Epithelial cell of proximal tubule (primary cell): Measurements from ENCODE around the gene LRRC55. TPM values are rescaled to one million over a fixed set of nuclear protein-coding genes. Genes with fewer than 3 reads are reported as not detected.

Experiments used
- DNase-seq: peaks from one replicate; pipeline ENCODE4 v3.0.0-alpha.2; 2011; ENCODE audit warnings: low read depth
- H3K4me3 ChIP-seq: 2 replicates; pipeline ENCODE4 v1.5.1; 2011; ENCODE audit warnings: low read depth, mild to moderate bottlenecking, low read length
- CTCF ChIP-seq: conservative IDR thresholded peaks from 2 replicates; pipeline ENCODE4 v1.5.1; 2012; ENCODE audit warnings: low read depth, mild to moderate bottlenecking, low read length
- total RNA-seq: library from RNA; depleted of rRNA; stranded (reverse); fragments of >200 nt; gene quantifications from 2 replicates; pipeline ENCODE4 v1.2.3, GENCODE V29; 2015

Gene LRRC55
- total RNA-seq, 1 donor from 2014 or later, result not detected

GRCh38 chr11:57182896-57183295, 1.1 kb downstream of the LRRC55 start:
- DNase-seq, result no peak
- TF ChIP-seq CTCF, result no peak
- H3K4me3 ChIP-seq, result no peak overlapping the region

- H3K4me3 ChIP-seq, result no peak overlapping the region
- TF ChIP-seq CTCF, result no peak
- DNase-seq, result no peak
These were observed 8.8 kb downstream of the LRRC55 start for GRCh38 chr11:57190548-57190947.

- no peak for DNase-seq
- no peak for TF ChIP-seq CTCF
These were observed 9.8 kb downstream of the LRRC55 start for GRCh38 chr11:57191311-57192219.

GRCh38 chr11:57192316-57192715, 10.6 kb downstream of the LRRC55 start:
- no peak overlapping the region for H3K4me3 ChIP-seq
- no peak for DNase-seq
- no peak for TF ChIP-seq CTCF

More at GRCh38 chr11:57191311-57192219, 9.8 kb downstream of the LRRC55 start:
- H3K4me3 ChIP-seq, result no peak overlapping the region

- no peak overlapping the region for H3K4me3 ChIP-seq
- no peak for TF ChIP-seq CTCF
- no peak for DNase-seq
These were observed 14.8 kb downstream of the LRRC55 start for GRCh38 chr11:57196596-57196995.

GRCh38 chr11:57197762-57198161, 16.0 kb downstream of the LRRC55 start:
- DNase-seq, result no peak
- TF ChIP-seq CTCF, result no peak
- no peak overlapping the region for H3K4me3 ChIP-seq

GRCh38 chr11:57199330-57199729, 17.6 kb downstream of the LRRC55 start:
- H3K4me3 ChIP-seq, result no peak overlapping the region
- TF ChIP-seq CTCF, result no peak
- DNase-seq, result no peak
